ENCODE results near the gene PDZRN3.

PDZRN3 gene

GRCh38 chr3:73525591-73525990 lies 99.2 kb downstream of the PDZRN3 start:
- DNase-seq (ENCODE audit: low read depth, low spot score) = no peak

GRCh38 chr3:73523661-73524060 lies 101.1 kb downstream of the PDZRN3 start:
- no peak for DNase-seq (ENCODE audit: low read depth, low spot score)

- no peak for DNase-seq (ENCODE audit: low read depth, low spot score)
Measured at GRCh38 chr3:73521734-73522336, 102.9 kb downstream of the PDZRN3 start.

DNA sequence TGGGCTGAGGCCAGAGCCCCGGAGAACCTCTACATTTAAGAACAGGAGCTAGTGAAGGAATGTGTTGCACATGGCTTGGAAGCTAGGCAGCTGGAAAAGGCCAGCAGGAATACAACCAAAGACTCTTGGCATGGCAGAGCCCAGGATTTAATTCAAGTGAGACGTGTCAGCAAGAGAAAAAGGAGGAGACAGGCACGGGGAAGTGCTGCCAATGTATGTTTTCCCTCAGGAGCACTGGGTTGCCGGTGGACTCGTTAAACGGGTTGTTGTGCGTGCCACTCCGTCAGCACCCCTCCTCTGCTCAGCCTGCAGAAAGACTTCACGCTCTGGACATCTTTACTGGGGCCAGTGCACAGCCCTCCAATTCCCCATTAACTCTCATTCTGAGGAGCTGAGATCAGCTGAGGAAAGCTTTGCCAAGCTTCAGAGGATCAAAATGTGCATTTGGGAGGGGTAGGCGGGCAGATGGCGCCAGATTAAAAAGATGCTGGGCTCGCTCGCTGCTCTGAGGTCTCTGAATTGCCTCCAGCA lies 103.7 kb downstream of the PDZRN3 start:
- no peak for DNase-seq (ENCODE audit: low read depth, low spot score)

GRCh38 chr3:73516631-73517030 lies 108.1 kb downstream of the PDZRN3 start:
- no peak for DNase-seq (ENCODE audit: low read depth, low spot score)

- no peak for DNase-seq (ENCODE audit: low read depth, low spot score)
Measured at GRCh38 chr3:73513260-73513659, 111.5 kb downstream of the PDZRN3 start.

DNA sequence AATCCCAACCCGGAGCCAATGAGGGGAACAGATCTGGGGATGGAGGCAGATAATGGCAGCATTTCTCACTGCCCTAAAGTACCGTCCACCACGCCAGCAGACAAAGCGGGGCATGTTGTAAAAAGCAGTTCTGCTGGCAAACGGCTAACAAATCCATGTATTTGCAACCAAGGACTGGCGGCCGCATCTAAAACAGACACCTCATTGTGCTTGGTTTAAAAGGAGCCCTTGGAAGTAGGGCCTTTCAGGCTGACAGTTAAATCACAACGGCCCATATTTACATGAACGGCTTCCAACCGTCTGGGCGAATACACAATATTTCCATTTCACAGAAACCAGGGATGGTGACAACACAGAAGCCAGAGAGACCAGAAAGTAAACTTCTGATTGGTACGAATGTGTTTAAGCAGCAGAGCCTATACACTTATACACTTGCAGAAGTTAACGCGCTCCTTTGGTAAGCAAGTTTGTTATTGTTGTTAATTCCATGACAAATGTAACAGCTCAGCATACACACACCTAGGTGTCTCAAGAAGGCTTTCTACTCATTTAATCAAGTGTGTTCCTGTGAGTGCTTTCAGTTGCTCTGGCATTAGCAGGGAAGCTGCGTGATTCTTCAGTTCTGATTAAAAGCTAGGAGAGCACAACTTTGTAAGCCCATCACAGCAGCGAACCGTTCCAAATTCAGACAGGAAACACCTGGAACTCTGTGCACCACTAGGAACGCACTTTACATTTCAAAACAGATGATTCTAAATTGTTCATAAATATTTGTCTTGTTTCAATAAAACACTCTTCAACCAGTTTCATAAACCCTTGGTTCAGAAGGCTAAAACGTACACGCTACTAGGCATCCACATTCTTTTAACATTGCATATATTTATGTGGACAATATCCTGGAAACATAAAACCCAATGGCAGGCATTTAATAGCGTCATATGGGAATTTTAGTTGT lies 112.9 kb downstream of the PDZRN3 start:
- DNase-seq (ENCODE audit: low read depth, low spot score) = no peak

- no peak for DNase-seq (ENCODE audit: low read depth, low spot score)
Measured at GRCh38 chr3:73510784-73511183, 114.0 kb downstream of the PDZRN3 start.

DNA sequence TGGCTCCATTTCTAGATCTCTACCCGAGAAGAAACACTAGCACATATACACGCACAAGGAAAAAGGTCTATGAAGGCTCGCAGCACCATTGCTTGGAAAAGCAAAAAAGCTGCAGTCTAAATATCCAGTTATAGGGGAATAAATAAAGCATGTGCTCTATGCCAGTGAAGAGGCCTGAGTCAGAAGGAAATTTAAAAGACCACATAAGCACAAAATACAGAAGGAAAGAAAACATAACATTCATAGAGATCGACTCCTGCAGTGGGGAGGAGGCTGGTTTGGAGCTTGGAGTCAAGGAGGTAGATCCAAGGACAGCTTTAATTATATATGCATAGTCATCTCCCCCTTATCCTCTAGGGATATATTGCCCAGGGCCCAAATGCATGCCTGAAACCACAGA lies 114.4 kb downstream of the PDZRN3 start:
- DNase-seq (ENCODE audit: low read depth, low spot score) = no peak

GRCh38 chr3:73509816-73510215 lies 114.9 kb downstream of the PDZRN3 start:
- DNase-seq (ENCODE audit: low read depth, low spot score) = no peak

- DNase-seq (ENCODE audit: low read depth, low spot score) = no peak
Measured at GRCh38 chr3:73509066-73509465, 115.7 kb downstream of the PDZRN3 start.

- peak; percentile 11 for DNase-seq (ENCODE audit: low read depth, low spot score)
Measured at GRCh38 chr3:73508330-73508954, 116.3 kb downstream of the PDZRN3 start.

DNA sequence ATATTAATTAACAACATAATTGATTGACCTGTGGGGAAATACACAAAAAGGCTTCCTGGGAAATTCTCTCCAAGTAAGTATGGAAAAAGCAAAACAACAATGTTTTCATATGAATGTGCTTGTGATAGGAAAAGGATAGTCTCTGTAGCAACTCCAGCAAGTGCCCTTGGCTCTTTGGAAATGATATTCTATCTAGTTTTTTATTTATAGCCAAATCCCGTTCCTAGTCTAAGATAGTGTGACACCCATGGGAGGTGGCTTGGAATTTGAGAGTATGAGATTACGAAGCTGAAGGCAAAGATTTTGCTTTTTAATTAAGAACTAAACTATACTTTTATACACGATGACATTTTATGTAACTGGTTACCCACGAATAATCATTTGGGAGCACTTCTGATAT lies 119.9 kb downstream of the PDZRN3 start:
- no peak for DNase-seq (ENCODE audit: low read depth, low spot score)

- DNase-seq (ENCODE audit: low read depth, low spot score) = no peak
Measured at GRCh38 chr3:73504239-73504638, 120.5 kb downstream of the PDZRN3 start.

- no peak for DNase-seq (ENCODE audit: low read depth, low spot score)
Measured at GRCh38 chr3:73503781-73504180, 121.0 kb downstream of the PDZRN3 start.

GRCh38 chr3:73502609-73503583 lies 121.8 kb downstream of the PDZRN3 start:
- DNase-seq (ENCODE audit: low read depth, low spot score) = peak; percentile 26

- DNase-seq (ENCODE audit: low read depth, low spot score) = no peak
Measured at GRCh38 chr3:73500321-73500720, 124.4 kb downstream of the PDZRN3 start.

DNA sequence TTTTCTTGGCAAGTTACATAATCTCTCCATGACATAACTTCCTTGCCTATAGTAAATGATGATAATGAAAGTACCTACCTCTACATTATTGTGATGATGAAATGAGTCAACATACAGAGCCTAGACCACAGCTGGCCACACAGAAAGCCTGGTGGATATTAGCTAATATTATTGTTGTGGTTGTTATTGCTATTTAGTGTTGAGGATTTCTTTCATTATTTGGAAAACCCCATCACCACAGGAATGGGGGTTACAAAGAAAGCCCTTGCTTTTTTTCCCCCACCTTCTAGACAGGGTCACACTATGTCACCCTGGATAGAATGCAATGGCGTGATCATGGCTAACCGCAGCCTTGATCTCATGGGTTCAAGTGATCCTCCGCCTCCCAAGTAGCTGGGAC lies 125.0 kb downstream of the PDZRN3 start:
- DNase-seq (ENCODE audit: low read depth, low spot score) = no peak

DNA sequence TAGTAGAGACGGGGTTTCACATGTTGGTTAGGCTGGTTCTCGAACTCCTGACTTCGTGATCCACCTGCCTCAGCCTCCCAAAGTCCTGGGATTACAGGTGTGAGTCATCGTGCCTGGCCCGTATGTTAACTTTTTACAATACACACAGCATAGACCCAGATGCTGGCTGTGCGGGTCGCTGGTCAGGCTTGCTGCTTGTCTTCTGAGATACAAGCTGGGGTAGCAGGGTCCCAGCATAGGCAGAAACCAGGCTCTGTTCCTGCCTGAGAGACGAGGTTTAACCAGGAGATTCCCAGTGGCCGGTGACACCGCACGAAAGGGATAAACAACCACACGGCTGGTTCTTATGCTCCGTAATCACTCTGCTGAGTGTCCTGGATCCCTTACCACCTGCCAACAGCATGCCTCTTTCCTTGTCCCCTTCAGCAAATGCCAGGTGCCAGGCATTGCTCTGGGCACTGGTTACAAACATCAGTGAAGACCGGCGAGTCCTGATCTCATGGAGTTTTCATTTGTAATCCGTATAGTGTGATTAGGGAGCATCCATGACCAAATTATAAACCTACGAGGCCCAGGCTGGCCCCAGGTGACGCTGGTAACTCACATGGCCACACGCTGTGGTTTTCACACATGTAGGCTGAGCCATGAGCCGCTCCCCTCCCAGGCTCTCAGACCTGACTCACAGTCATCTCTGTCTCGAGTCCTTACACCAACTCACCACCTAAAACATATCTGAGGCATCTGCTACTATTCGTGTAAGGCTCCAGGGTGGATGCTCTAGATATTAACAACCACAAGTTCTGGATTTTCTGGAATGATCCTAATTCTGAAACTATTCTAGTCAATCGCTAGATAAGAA lies 125.7 kb downstream of the PDZRN3 start:
- DNase-seq (ENCODE audit: low read depth, low spot score) = no peak

All from brain pericyte (primary cell).